GM18873 (cell line): Measurements from ENCODE around the gene EEF1A2.

Experiments used
- ATAC-seq: cut with Tn5 transposase; IDR thresholded peaks from one replicate; pipeline ENCODE4 v1.9.1; 2021; ENCODE audit warnings: mild to moderate bottlenecking, moderate library complexity, moderate number of reproducible peaks; ENCODE audit not compliant: unreplicated experiment, low FRiP score

The EEF1A2 gene

GRCh38 chr20:63440366-63440955 lies 58.4 kb downstream of the EEF1A2 start:
- no peak for ATAC-seq

- no peak for ATAC-seq
Measured at GRCh38 chr20:63439866-63440265, 59.0 kb downstream of the EEF1A2 start.

- ATAC-seq = no peak
Measured at GRCh38 chr20:63438121-63438520, 60.8 kb downstream of the EEF1A2 start.
